Measurements from ENCODE around the gene PKNOX2. TPM values are rescaled to one million over a fixed set of nuclear protein-coding genes. Genes with fewer than 3 reads are reported as not detected.

PKNOX2 gene
- polyA plus RNA-seq, 1 experiment, result 0.02 TPM

DNA sequence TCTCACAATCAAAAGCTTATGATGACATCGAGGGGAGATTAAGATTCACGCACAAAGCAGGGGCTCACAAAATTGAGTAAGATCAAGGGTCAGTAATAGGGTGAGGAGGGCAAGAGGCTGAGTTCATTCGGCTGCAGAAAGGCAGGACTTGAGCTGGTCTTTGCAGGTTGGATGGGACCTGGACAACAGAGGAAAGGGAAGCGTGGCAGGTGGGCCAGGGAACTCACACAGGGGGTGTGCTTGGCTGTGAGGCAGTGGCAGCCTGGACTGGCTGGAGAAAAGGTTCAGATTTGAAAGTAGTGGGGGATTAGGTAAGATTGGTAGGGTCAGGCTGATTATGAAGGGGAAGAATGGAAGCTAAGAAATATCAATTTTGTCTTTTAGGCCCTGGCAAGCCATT lies 161.6 kb downstream of the PKNOX2 start:
- POLR2A ChIA-PET, result no interaction called here
- Histone ChIP-seq H3K27me3 (ENCODE audit: control insufficient read depth, insufficient read depth, low read length) (peaks cover 25% of the 10 kb centered on the region), H3K4me3 (ENCODE audit: low read depth, low read length) (no peak overlapping the region), H3K36me3 (ENCODE audit: control insufficient read depth, insufficient read depth, low read length) (no peaks in the 10 kb centered on the region)
- TF ChIP-seq, protein P1, sequence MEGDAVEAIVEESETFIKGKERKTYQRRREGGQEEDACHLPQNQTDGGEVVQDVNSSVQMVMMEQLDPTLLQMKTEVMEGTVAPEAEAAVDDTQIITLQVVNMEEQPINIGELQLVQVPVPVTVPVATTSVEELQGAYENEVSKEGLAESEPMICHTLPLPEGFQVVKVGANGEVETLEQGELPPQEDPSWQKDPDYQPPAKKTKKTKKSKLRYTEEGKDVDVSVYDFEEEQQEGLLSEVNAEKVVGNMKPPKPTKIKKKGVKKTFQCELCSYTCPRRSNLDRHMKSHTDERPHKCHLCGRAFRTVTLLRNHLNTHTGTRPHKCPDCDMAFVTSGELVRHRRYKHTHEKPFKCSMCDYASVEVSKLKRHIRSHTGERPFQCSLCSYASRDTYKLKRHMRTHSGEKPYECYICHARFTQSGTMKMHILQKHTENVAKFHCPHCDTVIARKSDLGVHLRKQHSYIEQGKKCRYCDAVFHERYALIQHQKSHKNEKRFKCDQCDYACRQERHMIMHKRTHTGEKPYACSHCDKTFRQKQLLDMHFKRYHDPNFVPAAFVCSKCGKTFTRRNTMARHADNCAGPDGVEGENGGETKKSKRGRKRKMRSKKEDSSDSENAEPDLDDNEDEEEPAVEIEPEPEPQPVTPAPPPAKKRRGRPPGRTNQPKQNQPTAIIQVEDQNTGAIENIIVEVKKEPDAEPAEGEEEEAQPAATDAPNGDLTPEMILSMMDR (IDR thresholded peaks at IDR 0.05; ENCODE audit: insufficient read depth, low read depth, low read length), result no peak
- DNase-seq (ENCODE audit: low read depth), result no peak
- CTCF ChIA-PET, result interaction anchor here (1.0 to 7.4 kb wide), 3 partner anchors 10 to 185 kb away, joined by 3 to 33 read pairs (median 4); no protein-coding TSS in a partner anchor

GRCh38 chr11:125327518-125328224 lies 163.1 kb downstream of the PKNOX2 start:
- TF ChIP-seq, protein P1 (IDR thresholded peaks at IDR 0.05; ENCODE audit: insufficient read depth, low read depth, low read length), result no peak
- H3K27me3 ChIP-seq (ENCODE audit: control insufficient read depth, insufficient read depth, low read length), result peaks cover 22% of the 10 kb centered on the region
- H3K4me3 ChIP-seq (ENCODE audit: low read depth, low read length), result no peak overlapping the region
- DNase-seq (ENCODE audit: low read depth), result no peak
- ChIA-PET CTCF (interaction anchor here (0.7 to 7.4 kb wide), 3 partner anchors 10 to 19 kb away, joined by 3 to 33 read pairs (median 3); no protein-coding TSS in a partner anchor), POLR2A (no interaction called here)
- no peaks in the 10 kb centered on the region for H3K36me3 ChIP-seq (ENCODE audit: control insufficient read depth, insufficient read depth, low read length)

DNA sequence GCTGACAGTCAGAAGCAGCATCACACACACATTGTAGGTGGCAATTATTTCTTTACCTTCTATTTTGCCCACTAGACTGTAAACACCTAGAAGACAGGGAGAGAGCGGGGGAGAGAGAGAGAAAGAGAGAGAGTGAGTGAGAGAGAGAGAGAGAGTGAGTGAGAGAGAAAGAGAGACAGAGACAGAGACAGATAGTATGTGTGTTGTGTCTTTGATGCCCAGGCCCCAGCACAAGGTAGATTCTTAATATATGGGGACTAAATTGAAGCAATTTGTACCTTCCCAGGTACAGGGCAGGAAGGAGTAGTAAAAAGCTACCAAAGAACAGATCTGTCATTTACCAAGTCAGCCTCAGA lies 163.7 kb downstream of the PKNOX2 start:
- DNase-seq (ENCODE audit: low read depth), result no peak
- ChIA-PET CTCF (interaction anchor here (1.4 to 7.4 kb wide), 2 partner anchors 16 to 18 kb away, joined by 3 to 33 read pairs; no protein-coding TSS in a partner anchor), POLR2A (no interaction called here)

GRCh38 chr11:125329786-125330185 lies 165.2 kb downstream of the PKNOX2 start:
- no peak for DNase-seq (ENCODE audit: low read depth)
- CTCF ChIA-PET, result interaction anchor here (0.9 to 7.4 kb wide), 3 partner anchors 10 to 188 kb away, joined by 3 to 33 read pairs (median 4); no protein-coding TSS in a partner anchor
- Histone ChIP-seq H3K4me3 (ENCODE audit: low read depth, low read length) (no peak overlapping the region), H3K27me3 (ENCODE audit: control insufficient read depth, insufficient read depth, low read length) (peaks cover 22% of the 10 kb centered on the region), H3K36me3 (ENCODE audit: control insufficient read depth, insufficient read depth, low read length) (no peaks in the 10 kb centered on the region)
- POLR2A ChIA-PET, result no interaction called here
- TF ChIP-seq, protein P1 (IDR thresholded peaks at IDR 0.05; ENCODE audit: insufficient read depth, low read depth, low read length), result no peak

More for the DNA sequence above, 163.7 kb downstream of the PKNOX2 start:
- Histone ChIP-seq H3K4me3 (ENCODE audit: low read depth, low read length) (no peak overlapping the region), H3K27me3 (ENCODE audit: control insufficient read depth, insufficient read depth, low read length) (peaks cover 21% of the 10 kb centered on the region), H3K36me3 (ENCODE audit: control insufficient read depth, insufficient read depth, low read length) (no peaks in the 10 kb centered on the region)
- TF ChIP-seq, protein P1 (IDR thresholded peaks at IDR 0.05; ENCODE audit: insufficient read depth, low read depth, low read length), result no peak

GRCh38 chr11:125330462-125331325 lies 166.1 kb downstream of the PKNOX2 start:
- ChIA-PET POLR2A (no interaction called here), CTCF (interaction anchor here (1.0 to 1.2 kb wide), 2 partner anchors 15 to 189 kb away, joined by 3 to 4 read pairs; no protein-coding TSS in a partner anchor)
- Histone ChIP-seq H3K36me3 (ENCODE audit: control insufficient read depth, insufficient read depth, low read length) (no peaks in the 10 kb centered on the region), H3K27me3 (ENCODE audit: control insufficient read depth, insufficient read depth, low read length) (peaks cover 24% of the 10 kb centered on the region), H3K4me3 (ENCODE audit: low read depth, low read length) (no peak overlapping the region)
- TF ChIP-seq, protein P1 (IDR thresholded peaks at IDR 0.05; ENCODE audit: insufficient read depth, low read depth, low read length), result no peak
- DNase-seq (ENCODE audit: low read depth), result no peak

Data from BJ (cell line).